HG03066 (cell line): ENCODE data around the gene SPRR3.
"Not testable (repeated sequence)": the region's sequence is repeated elsewhere in the genome, so short reads cannot be mapped to it uniquely, and the experiment has no call there.

Experiments used
- ATAC-seq: cut with Tn5 transposase; IDR thresholded peaks from one replicate; pipeline ENCODE4 v1.9.1; 2021; ENCODE audit warnings: low read depth; ENCODE audit not compliant: unreplicated experiment

The SPRR3 gene

GRCh38 chr1:152982076-152982475 is 19.5 kb upstream of the SPRR3 start:
- ATAC-seq = no peak

- no peak for ATAC-seq
These were observed 18.3 kb upstream of the SPRR3 start for GRCh38 chr1:152983234-152983633.

- ATAC-seq = no peak
These were observed 17.8 kb upstream of the SPRR3 start, which contains the start of gene SPRR1A for GRCh38 chr1:152983743-152984142. Gene SPRR1A, plus strand, starts transcription at chr1:152984081. Its CDS starts 1,150 bp downstream, at chr1:152985231.

- no peak for ATAC-seq
These were observed 15.0 kb upstream of the SPRR3 start for GRCh38 chr1:152986578-152986977.

GRCh38 chr1:152993186-152993585 is 8.4 kb upstream of the SPRR3 start:
- ATAC-seq = no peak

- ATAC-seq = no peak
These were observed 5.7 kb upstream of the SPRR3 start for GRCh38 chr1:152995842-152996241.

- ATAC-seq = no peak
These were observed 4.7 kb upstream of the SPRR3 start for GRCh38 chr1:152996633-152997400.

GRCh38 chr1:152997901-152998300 is 3.6 kb upstream of the SPRR3 start:
- ATAC-seq = no peak

- ATAC-seq = no peak
These were observed 3.1 kb upstream of the SPRR3 start for GRCh38 chr1:152998476-152998875.

GRCh38 chr1:152999818-153000217 is 1.7 kb upstream of the SPRR3 start:
- ATAC-seq = no peak

- no peak for ATAC-seq
These were observed 1.3 kb upstream of the SPRR3 start for GRCh38 chr1:153000294-153000693.

- not testable (repeated sequence) for ATAC-seq
These were observed 9.7 kb downstream of the SPRR3 start for GRCh38 chr1:153011235-153011758.

GRCh38 chr1:153021829-153022228 is 20.3 kb downstream of the SPRR3 start:
- ATAC-seq = not testable (repeated sequence)

- ATAC-seq = not testable (repeated sequence)
These were observed 20.8 kb downstream of the SPRR3 start for GRCh38 chr1:153022340-153022739.

- no peak for ATAC-seq
These were observed 21.6 kb downstream of the SPRR3 start for GRCh38 chr1:153023109-153023508.

- no peak for ATAC-seq
These were observed 22.9 kb downstream of the SPRR3 start for GRCh38 chr1:153024413-153024812.

GRCh38 chr1:153025797-153026196 is 24.2 kb downstream of the SPRR3 start:
- no peak for ATAC-seq

GRCh38 chr1:153028766-153029165 is 27.2 kb downstream of the SPRR3 start:
- no peak for ATAC-seq

GRCh38 chr1:153030895-153031294 is 29.3 kb downstream of the SPRR3 start, which contains the start of gene SPRR1B:
Gene SPRR1B, plus strand, starts transcription at chr1:153031203. Its CDS starts 1,143 bp downstream, at chr1:153032346.
- ATAC-seq = no peak

- ATAC-seq = no peak
These were observed 30.5 kb downstream of the SPRR3 start for GRCh38 chr1:153032073-153032472.

GRCh38 chr1:153032677-153033308 is 31.2 kb downstream of the SPRR3 start:
- ATAC-seq = no peak

GRCh38 chr1:153035211-153035610 is 33.7 kb downstream of the SPRR3 start:
- ATAC-seq = no peak
